IPS-NIHi11 (cell line): ENCODE measurements around the gene GPR83.
"Not testable (repeated sequence)": the region's sequence is repeated elsewhere in the genome, so short reads cannot be mapped to it uniquely, and the experiment has no call there.

Experiments used
- DNase-seq: peaks from one replicate; pipeline ENCODE4 v3.0.0; 2012; ENCODE audit warnings: mixed read lengths, low spot score

The GPR83 gene

DNA sequence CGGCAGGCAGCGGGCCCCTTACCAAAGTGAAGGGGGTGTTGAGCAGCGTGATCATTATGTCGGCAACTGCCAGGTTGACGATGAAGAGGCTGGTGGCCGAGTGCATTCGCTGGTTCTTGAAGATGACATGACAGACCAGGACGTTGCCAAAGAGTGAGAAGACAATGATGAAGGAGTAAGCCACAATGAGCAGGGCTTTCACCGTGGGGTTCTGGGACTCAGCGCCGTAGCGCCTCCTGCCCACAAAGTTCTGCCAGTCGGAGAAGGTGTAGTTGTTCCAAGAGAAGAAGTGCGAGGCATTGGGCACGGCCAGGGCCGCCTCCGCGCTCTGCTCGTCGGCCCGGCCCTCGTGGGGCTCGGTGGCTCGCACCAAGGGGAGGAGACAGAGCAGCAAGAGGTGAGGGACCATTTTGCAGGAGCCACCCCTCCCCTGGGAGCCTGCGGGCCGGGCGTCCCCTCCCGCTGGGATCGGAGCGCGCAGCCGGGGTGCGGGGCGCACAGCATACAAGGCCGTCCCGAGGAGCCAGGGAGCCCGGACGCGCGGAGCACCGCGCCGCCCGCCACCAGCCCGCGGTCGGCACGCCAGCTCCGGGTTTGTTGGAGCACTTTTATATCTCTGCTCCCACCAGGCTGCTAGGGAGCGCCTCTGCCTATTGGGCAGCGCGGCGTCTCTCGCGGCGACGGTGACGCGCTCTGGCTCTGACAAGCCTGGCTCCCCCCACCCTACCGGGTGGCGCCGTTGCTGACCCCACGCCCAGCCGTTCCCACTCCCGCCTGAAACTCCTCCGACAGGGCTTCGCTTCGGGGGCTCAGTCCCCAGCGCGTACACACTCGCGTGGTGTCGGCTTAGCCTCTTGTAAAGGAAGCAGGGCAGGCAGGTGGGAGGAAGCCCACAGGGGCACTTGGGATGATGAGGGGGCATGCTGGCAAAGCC is at the start of gene GPR83:
Gene GPR83, minus strand, starts transcription at position 581 of the 934 bp plus-strand sequence. Its CDS starts 172 bp downstream, at position 409.
- peak; percentile 80 for DNase-seq

DNA sequence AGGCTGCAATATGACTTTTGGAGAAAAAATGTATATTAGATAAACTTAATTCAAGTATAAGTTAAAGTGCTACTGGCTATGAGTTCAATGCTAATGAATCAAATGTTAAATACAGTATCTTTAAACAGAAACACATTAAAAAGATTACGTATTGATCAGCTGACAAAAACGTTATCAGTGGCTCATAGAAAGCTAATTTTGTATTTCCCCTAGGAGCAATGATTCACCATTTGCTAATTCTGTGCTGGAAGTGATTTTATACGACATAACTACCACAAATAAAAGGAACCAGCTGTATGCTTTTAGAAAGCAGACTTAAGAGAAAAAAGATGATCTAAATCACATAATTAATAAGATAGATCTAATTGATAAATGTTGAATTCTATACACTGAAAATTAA is 48.8 kb upstream of the GPR83 start:
- DNase-seq, result no peak

DNA sequence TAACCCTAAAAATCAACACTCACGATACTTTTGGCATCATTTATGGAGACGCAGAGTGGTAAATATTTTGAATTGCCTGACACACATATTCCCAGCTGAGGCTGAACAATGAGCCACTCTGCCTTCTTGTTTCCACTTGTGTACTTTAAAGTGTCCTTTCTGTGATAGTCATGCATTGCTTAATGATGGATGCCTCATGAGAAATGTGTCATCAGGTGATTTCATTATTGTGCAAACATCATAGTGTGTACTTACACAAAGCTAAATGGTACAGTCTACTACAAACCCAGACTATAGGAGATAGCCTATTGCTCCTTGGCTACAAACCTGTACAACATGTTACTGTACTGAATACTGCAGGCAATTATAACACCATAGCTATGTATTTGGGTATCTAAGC is 48.2 kb upstream of the GPR83 start:
- no peak for DNase-seq

- DNase-seq, result no peak
These were observed 47.8 kb upstream of the GPR83 start for GRCh38 chr11:94449029-94449428.

DNA sequence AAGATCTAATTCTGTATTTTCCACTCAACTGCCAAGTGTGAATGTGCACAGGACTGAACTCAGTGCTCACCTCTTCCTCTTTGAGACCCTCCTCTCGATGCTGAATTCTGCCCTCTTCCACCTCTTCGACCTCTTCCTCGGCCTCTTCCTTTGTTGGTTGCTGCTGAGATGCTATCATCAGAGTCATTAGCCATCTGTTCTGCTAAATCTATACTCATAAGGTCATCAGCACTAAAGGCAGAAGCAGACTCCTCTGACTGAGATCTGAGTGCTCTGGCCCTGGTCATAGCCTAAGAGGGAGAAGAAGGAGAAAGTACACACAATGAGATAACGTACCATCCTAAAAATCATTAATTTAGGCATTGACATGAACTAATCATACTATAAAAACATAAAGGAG is 45.9 kb upstream of the GPR83 start:
- DNase-seq, result no peak

- no peak for DNase-seq
These were observed 44.4 kb upstream of the GPR83 start for GRCh38 chr11:94445641-94446040.

DNA sequence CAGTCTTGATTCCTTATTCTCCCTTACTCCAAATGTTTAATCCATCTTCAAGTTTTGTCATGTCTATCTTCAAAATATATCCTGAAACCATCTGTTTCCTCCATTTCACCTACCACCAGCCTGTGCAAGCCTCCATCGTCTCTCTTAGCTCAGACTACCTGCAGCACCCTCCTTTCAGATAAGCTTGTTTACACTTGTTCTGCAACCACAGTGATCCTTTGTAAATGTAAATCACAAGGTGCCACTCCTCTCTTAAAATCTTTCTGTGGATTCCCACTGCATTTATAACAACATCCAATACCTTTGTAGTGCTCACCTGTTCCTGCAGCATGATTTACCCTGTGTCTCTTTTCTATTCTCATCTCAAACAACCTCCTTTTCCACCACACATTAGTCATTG is 31.8 kb upstream of the GPR83 start:
- DNase-seq, result no peak

DNA sequence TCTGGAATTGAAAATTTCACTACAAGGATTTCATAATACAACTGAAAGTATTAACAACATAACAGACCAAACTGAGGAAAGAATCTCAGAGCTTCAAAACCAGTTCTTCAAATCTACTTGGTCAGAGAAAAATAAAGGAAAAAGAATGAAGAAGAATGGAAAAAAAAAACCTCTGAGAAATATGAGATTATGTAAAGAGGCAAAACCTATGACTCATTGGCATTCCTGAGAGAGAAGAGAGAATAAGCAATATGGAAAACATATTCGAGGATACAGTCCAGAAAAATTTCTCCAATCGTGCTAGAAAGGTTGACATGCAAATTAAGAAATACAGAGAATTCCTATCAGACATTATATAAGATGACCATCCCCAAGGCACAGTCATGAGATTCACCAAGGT is 23.4 kb upstream of the GPR83 start:
- no peak for DNase-seq

- no peak for DNase-seq
These were observed 22.8 kb upstream of the GPR83 start for GRCh38 chr11:94424011-94424410.

DNA sequence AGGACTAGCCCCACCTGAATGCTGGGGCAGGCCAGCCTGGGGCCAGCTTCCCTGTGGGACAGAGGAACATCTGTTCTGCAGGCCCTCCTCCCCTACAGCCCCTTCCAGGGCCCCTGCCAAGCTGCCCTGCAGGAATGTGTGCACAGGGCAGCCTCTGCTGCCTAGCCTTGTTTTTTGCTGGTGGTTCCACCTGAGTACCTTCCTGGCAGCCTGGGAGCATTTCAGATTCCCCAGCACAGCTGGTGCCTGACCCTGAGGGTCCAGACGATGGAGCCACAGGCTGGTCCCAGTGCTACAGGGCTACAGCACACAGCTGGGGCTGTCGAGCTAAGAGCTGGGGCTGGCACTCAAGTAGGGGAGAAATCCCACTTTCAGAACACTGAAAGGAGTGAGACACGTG is 22.3 kb upstream of the GPR83 start:
- peak; percentile 49 for DNase-seq

DNA sequence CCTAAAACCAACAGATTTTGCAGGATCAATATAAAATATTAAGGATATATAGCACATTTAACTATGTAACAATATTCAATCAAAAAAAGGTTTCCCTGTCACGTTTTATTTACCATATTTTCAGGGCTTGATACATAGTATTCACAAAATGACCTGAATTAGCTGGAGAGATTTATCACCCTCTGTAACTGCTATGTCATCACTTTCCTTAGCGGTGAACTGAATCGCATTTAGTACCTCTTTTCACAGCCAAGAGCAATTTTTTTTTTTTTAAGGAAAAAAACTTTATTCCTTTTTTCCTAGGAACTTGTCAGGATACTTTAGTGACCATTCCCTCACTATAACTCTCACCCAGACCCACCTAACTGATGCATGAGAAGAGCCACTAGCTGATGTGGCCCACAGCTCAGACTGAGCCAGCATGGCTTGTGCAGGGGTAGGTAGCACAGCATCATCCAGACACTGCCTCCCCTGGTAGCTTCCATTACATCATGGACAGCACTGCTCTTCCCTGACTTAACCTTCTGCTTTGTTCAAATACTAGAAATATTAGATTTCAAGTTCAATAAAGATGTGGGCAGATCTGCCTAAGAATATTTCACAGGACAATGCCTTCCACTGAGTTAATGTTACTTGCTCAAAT is 17.0 kb upstream of the GPR83 start:
- no peak for DNase-seq

DNA sequence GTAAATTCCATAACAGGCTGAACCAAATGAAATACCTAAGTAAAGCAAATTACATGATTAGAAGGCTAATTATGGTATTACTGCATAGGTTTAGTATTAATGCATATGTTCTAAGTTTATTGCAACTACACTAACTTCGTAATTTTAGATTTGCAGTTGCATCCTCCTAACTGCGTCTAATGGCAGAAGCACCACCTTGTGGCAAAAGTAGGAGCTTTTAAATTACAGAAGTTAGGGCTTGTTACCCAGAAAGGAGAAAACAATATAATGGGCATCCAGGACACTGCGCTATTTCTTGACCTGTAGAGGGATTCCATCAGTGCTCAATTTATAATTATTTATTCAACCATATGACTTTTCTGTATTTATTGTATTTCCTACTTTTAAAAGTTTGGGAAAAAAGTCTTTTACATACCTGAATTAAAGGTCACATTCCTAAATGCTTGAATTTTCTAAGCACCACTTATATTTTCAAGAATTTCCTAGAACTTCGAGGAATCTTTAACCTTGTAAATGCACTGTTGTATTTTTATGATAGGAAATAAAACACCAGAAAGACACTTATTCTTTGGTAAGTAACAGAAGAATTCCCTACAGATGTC is 16.3 kb upstream of the GPR83 start:
- no peak for DNase-seq

DNA sequence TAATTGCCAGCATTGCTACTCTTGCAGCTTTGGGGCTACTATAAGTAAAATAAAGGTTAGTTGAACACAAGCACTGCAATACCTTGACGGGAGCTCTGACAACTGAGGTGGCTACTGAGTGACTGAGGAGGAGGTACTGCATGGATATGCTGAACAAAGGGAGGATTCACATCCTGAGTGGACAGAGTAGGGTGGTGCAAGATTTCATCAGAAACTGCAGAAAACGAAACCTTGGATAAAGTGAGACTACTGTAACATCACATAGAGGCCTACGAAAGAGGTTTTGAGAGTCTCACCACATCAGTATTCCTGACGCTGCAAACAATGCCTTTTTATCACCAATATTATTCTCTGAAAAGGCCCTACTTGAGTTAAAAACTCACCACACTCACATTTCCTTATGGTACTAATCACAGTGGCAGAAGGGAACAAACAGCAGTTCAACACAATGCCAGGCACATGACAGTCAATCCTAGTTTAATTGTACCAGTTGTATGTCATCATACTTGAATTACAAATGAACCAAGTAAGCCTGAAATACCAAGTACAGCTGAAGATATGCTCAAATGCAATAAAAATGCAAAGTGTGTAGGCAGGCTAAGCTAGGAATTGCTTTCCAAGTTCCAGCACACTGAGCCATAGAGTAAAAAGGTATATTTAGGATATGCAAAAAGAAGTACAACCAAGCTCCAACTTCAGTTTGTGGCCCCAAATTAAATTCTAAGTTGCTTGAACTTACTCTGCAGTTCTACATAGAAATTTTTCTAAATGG is 4.0 kb upstream of the GPR83 start:
- no peak for DNase-seq

- DNase-seq, result no peak
These were observed 1.1 kb upstream of the GPR83 start for GRCh38 chr11:94402355-94402754.

GRCh38 chr11:94401773-94402265 is 600 bp upstream of the GPR83 start:
- no peak for DNase-seq

- no peak for DNase-seq
These were observed 771 bp downstream of the GPR83 start for GRCh38 chr11:94400457-94400838.

GRCh38 chr11:94400050-94400449 is 1.2 kb downstream of the GPR83 start:
- DNase-seq, result no peak

DNA sequence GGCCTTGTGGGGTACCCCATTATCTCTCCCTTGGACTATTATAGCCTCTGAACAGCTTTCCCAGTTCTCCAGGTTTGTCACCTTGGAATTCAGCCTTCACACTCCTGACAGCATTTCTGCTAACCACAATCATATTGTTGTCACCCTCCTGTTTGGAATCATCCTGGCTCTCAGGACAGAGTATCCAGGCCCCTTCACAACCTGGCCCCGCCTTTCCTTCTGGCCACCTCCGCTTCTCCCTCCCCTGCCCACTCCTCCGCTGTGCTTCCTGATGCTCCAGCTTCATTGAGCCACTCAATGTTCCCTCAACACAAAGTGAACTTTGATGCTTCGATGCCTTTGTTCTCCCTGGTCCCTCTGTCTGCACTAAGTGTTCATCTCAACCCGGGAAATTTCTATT is 3.1 kb downstream of the GPR83 start:
- no peak for DNase-seq

DNA sequence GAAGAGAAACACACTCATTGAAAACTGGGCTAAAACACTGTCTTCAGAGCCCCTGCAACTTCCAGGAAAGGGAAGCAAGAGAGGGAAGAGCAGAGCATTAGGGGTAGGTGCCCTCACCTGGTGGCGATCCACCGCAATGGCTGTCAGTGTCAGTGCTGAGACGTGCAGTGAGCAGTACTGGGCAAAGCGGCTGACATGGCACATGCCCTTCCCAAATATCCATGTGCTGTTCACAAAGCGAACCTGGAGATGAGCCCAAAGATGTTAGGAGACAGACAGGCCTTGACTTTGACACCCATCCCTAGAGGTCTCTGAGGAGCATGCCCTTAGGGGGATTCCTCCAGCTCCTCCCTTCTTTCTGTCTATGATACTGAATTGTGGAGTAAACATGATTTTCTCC is 4.9 kb downstream of the GPR83 start:
- no peak for DNase-seq

- not testable (repeated sequence) for DNase-seq
These were observed 9.3 kb downstream of the GPR83 start for GRCh38 chr11:94391937-94392336.

GRCh38 chr11:94379613-94380012 is 21.6 kb downstream of the GPR83 start:
- no peak for DNase-seq

DNA sequence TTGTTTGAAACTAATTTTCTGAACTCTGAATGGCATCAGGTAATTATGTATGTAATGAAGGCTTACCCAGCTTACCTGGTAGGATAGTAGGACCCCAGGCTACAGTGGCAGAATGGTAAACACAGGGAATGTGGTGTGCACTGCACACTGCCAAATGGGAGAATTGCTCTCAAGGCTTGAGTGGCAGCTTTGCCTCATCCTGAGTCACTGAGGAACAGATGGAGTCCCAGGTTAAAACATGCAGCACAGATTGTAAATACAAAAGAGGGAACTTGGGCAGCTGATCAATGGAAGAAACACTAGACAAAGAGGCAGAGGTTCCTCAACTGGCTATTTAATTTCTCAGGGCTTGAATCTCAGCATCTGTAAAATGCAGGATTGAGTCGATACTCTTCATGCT is 24.4 kb downstream of the GPR83 start:
- no peak for DNase-seq
